Endodermal cell (in vitro differentiated cells): Measurements from ENCODE around the gene DGKD. TPM values are rescaled to one million over a fixed set of nuclear protein-coding genes. Genes with fewer than 3 reads are reported as not detected.

Source experiments
- DNase-seq: peaks from one replicate; pipeline ENCODE4 v3.0.0-alpha.2; 2017
- H3K27ac ChIP-seq: 2 replicates; pipeline ENCODE4 v1.5.1; 2013; ENCODE audit warnings: mild to moderate bottlenecking, low read depth, low read length, moderate library complexity
- H3K27me3 ChIP-seq: 2 replicates; pipeline ENCODE4 v1.6.1; 2013; ENCODE audit warnings: mild to moderate bottlenecking, low read length, moderate library complexity; ENCODE audit not compliant: insufficient read depth, control insufficient read depth, poor library complexity, severe bottlenecking
- H3K36me3 ChIP-seq: 2 replicates; pipeline ENCODE4 v1.7.0; 2013; ENCODE audit warnings: mild to moderate bottlenecking, low read length, moderate library complexity; ENCODE audit not compliant: control insufficient read depth, insufficient read depth
- H3K4me1 ChIP-seq: one replicate; pipeline ENCODE4 v1.7.0; 2013; ENCODE audit warnings: low read length; ENCODE audit not compliant: control insufficient read depth, insufficient read depth
- H3K4me3 ChIP-seq: 2 replicates; pipeline ENCODE4 v1.5.1; 2013; ENCODE audit warnings: mild to moderate bottlenecking, low read length, moderate library complexity
- H3K9ac ChIP-seq: 2 replicates; pipeline ENCODE4 v1.6.1; 2013; ENCODE audit warnings: mild to moderate bottlenecking, low read length, moderate library complexity; ENCODE audit not compliant: poor library complexity, severe bottlenecking; ENCODE audit errors: extremely low read depth
- H3K9me3 ChIP-seq: 2 replicates; pipeline ENCODE4 v1.6.1; 2013; ENCODE audit warnings: mild to moderate bottlenecking, low read length, moderate library complexity; ENCODE audit not compliant: control insufficient read depth
- H3K27ac Mint-ChIP-seq: 2 replicates; pipeline ENCODE4 v1.8.0; 2020; ENCODE audit warnings: mixed read lengths
- H3K27me3 Mint-ChIP-seq: 2 replicates; pipeline ENCODE4 v1.8.0; 2021; ENCODE audit warnings: mild to moderate bottlenecking, mixed read lengths; ENCODE audit not compliant: insufficient read depth
- H3K36me3 Mint-ChIP-seq: 2 replicates; pipeline ENCODE4 v1.8.0; 2020; ENCODE audit warnings: low read depth, mixed read lengths
- H3K4me1 Mint-ChIP-seq: 2 replicates; pipeline ENCODE4 v1.8.0; 2020; ENCODE audit warnings: mixed read lengths
- H3K4me3 Mint-ChIP-seq: 2 replicates; pipeline ENCODE4 v1.8.0; 2020; ENCODE audit warnings: mild to moderate bottlenecking, moderate library complexity, mixed read lengths
- H3K9me3 Mint-ChIP-seq: 2 replicates; pipeline ENCODE4 v1.8.0; 2020; ENCODE audit warnings: mild to moderate bottlenecking, mixed read lengths
- CTCF ChIP-seq: fragments of 200-600 bp; sonication (generic); conservative IDR thresholded peaks from 2 replicates; pipeline ENCODE4 v1.5.0; 2021; ENCODE audit warnings: antibody characterized with exemption, mild to moderate bottlenecking
- WGBS, 2 experiments: methylation state at CpG; one replicate each; pipeline versions ENCODE4 v1.1.5 to v1.1.7; 2013; ENCODE audit warnings: missing lambda C conversion rate in 2 of 2, mixed read lengths in 1 of 2; ENCODE audit not compliant: insufficient coverage in 1 of 2, insufficient read length in 1 of 2; 5-methylcytosine and 5-hydroxymethylcytosine counted together
- total RNA-seq, 2 donors: library from RNA; stranded (reverse); fragmentation: NEBNext Ultra II Directional in 1 of 2; extraction: Animal tissue kit (Norgen Biotek cat#: 25700) in 1 of 2; gene quantifications; 2 replicates in 1 of 2; 3 replicates in 1 of 2; pipeline ENCODE4 v1.2.1, GENCODE V29; 2021

The DGKD gene
- total RNA-seq, 2 donors from 2014 or later, result 39.2 to 46.9 TPM

DNA sequence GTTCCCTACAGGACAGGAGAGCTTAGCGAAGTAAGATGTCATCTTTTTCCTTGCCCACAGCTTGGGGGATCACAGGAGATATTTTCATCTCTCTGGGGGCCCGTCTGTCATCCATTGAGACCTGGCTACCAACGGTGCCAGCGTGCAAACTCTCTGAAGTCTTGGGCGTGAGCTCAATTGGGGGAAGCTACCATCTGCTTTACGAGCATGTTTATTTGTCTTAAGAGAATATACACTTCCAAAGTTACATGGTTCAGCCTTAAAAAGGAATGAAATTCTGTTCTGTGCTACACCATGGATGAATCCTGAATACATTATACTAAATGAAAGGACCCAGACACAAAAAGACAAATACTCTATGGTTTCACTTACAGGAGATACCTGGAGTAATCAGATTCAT lies 33.1 kb upstream of the DGKD start:
- Mint-ChIP-seq H3K27ac (no peak overlapping the region), H3K4me1 (peaks cover 3% of the 10 kb centered on the region), H3K4me3 (no peak overlapping the region), H3K27me3 (peaks cover 7% of the 10 kb centered on the region), H3K9me3 (no peaks in the 10 kb centered on the region), H3K36me3 (no peaks in the 10 kb centered on the region)
- DNase-seq, result no peak
- Histone ChIP-seq H3K27ac (no peak overlapping the region), H3K27me3 (no peaks in the 10 kb centered on the region), H3K9me3 (no peaks in the 10 kb centered on the region), H3K4me3 (no peak overlapping the region), H3K4me1 (no peaks in the 10 kb centered on the region), H3K36me3 (no peaks in the 10 kb centered on the region), H3K9ac (no peak overlapping the region)
- 93 to 94% methylated on average over 5 to 6 of the region's 6 CpGs for WGBS, 2 experiments
- TF ChIP-seq CTCF, result no peak

DNA sequence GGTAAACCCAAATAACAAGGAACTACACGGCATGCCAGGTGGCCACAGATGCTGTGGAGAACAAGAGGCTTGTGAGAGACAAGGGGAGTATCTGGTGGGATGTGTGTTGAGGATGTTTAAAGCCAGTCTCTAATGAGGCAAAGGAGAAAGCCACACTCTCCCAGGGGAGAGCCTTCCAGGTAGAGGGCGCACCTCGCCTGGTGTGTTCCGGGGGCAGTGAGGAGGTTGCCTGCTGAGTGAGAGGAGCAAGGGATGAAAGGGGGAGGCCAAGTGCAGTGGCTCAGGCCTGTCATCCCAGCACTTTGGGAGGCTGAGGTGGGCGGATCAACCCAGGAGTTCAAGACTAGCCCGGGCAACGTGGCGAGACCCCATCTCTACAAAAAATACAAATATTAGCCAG lies 30.4 kb upstream of the DGKD start:
- no peaks in the 10 kb centered on the region for H3K9me3 ChIP-seq
- H3K4me1 ChIP-seq, result no peaks in the 10 kb centered on the region
- DNase-seq, result no peak
- no peak overlapping the region for H3K4me3 ChIP-seq
- Mint-ChIP-seq H3K36me3 (no peaks in the 10 kb centered on the region), H3K4me3 (no peak overlapping the region), H3K4me1 (peaks cover 4% of the 10 kb centered on the region), H3K27me3 (peaks cover 15% of the 10 kb centered on the region), H3K9me3 (no peaks in the 10 kb centered on the region), H3K27ac (no peak overlapping the region)
- 89% methylated on average over 8 of the region's 8 CpGs; no CpG with 5 or more reads in 1 of the 2 experiments for WGBS, 2 experiments
- no peaks in the 10 kb centered on the region for H3K36me3 ChIP-seq
- no peaks in the 10 kb centered on the region for H3K27me3 ChIP-seq
- H3K27ac ChIP-seq, result no peak overlapping the region
- peak; percentile 25 for TF ChIP-seq CTCF
- H3K9ac ChIP-seq, result no peak overlapping the region

DNA sequence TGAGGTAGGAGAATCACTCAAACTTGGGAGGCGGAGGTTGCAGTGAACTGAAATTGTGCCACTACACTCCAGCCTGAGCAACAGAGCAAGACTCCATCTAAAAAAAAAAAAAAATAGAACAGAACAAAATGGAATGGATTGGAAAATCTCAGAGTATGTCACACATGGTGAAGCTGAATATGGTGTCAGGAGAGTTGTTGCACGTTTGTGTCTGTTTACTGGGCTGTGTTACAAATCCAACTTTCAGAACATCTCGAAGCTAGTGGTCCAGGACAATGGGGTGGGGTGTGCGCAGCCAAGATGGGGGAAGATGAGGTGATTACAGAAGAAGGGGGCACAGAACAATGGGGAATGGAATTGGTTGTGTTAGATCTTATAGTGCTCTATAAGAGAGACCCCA lies 29.0 kb upstream of the DGKD start:
- H3K36me3 ChIP-seq, result no peaks in the 10 kb centered on the region
- H3K4me3 ChIP-seq, result no peak overlapping the region
- Mint-ChIP-seq H3K4me1 (peaks cover 15% of the 10 kb centered on the region), H3K27ac (no peak overlapping the region), H3K27me3 (peaks cover 10% of the 10 kb centered on the region), H3K9me3 (no peaks in the 10 kb centered on the region), H3K36me3 (no peaks in the 10 kb centered on the region), H3K4me3 (no peak overlapping the region)
- H3K27ac ChIP-seq, result no peak overlapping the region
- H3K9ac ChIP-seq, result no peak overlapping the region
- H3K27me3 ChIP-seq, result no peaks in the 10 kb centered on the region
- no peaks in the 10 kb centered on the region for H3K9me3 ChIP-seq
- H3K4me1 ChIP-seq, result peaks cover 10% of the 10 kb centered on the region
- no peak for TF ChIP-seq CTCF
- DNase-seq, result no peak
- WGBS, 2 experiments, result 56 to 84% methylated on average over 1 to 4 of the region's 4 CpGs
